ENCODE results near the gene SV2B. TPM values are rescaled to one million over a fixed set of nuclear protein-coding genes. Genes with fewer than 3 reads are reported as not detected.

SV2B gene
- total RNA-seq, 2 donors from 2014 or later: not detected

GRCh38 chr15:91252756-91253155, 152.7 kb downstream of the SV2B start:
- no peak overlapping the region for H3K27ac Mint-ChIP-seq
- no peak for ATAC-seq
- peaks cover 0 to 5% of the 10 kb centered on the region in 2 donors for H3K4me1 Mint-ChIP-seq (ENCODE audit: low read depth in 2 of 2)
- H3K9me3 Mint-ChIP-seq: no peaks in the 10 kb centered on the region
- H3K36me3 Mint-ChIP-seq: no peaks in the 10 kb centered on the region
- peaks cover 23 to 57% of the 10 kb centered on the region in 2 donors for H3K27me3 Mint-ChIP-seq
- no peak for DNase-seq (ENCODE audit: low spot score)
- H3K4me3 Mint-ChIP-seq: no peak overlapping the region

DNA sequence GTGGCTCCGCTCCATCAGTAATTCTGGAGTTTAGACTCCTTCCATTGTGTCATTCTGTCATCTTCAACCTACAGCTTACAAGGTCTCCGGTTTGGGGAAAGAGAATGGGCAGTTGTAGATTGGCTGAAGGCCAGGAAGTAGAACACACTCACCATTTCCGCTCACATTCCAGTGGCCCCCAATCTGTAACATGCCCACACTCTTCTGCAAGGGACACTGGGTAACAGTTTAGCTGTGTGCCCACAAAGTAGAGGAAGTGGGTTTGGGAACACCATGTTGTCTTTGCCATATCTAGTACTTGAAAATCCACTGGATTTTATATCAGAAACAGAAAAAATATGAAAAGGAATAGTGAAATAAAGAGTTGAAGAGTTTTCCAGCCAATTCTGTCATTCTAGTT, 153.5 kb downstream of the SV2B start:
- DNase-seq (ENCODE audit: low spot score) (no peak), ATAC-seq (no peak)
- no peak overlapping the region for H3K27ac Mint-ChIP-seq
- H3K9me3 Mint-ChIP-seq: no peaks in the 10 kb centered on the region
- H3K4me3 Mint-ChIP-seq: no peak overlapping the region
- H3K36me3 Mint-ChIP-seq: no peaks in the 10 kb centered on the region
- H3K4me1 Mint-ChIP-seq (ENCODE audit: low read depth in 2 of 2): peaks cover 0 to 5% of the 10 kb centered on the region in 2 donors
- H3K27me3 Mint-ChIP-seq: peaks cover 23 to 57% of the 10 kb centered on the region in 2 donors

- no peaks in the 10 kb centered on the region for H3K9me3 Mint-ChIP-seq
- no peak overlapping the region for H3K27ac Mint-ChIP-seq
- H3K4me1 Mint-ChIP-seq (ENCODE audit: low read depth in 2 of 2): peaks cover 0 to 5% of the 10 kb centered on the region in 2 donors
- no peak overlapping the region for H3K4me3 Mint-ChIP-seq
- no peaks in the 10 kb centered on the region for H3K36me3 Mint-ChIP-seq
- no peak for DNase-seq (ENCODE audit: low spot score)
- H3K27me3 Mint-ChIP-seq: peaks cover 23 to 48% of the 10 kb centered on the region in 2 donors
- ATAC-seq: no peak
Observed at GRCh38 chr15:91254766-91255165, 154.7 kb downstream of the SV2B start.

DNA sequence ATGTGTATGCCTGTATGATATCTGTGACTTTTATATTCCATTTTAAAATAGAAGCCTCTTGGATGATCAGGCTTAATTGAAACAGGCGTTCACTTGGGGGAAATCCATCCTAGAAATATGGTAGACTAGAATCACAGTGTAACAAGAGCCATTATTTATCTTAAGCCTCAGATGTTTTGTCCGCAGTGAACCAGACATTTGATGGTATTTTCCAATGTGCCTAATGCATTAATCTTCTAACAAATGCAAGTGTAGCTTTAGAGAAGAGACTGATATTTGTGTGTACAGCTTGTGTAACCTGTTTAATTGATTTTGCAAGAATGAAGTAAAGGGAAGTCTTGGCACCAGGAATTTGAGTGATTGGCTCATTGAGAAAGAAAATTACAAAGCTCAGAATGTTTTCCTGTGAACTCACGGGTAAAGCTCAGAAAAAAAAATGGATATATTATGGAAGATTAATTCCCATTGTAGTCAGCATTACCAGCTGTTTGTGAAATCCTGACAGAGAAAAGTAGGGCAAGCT, 155.7 kb downstream of the SV2B start:
- Mint-ChIP-seq H3K27ac (no peak overlapping the region), H3K9me3 (no peaks in the 10 kb centered on the region), H3K4me1 (ENCODE audit: low read depth in 2 of 2) (peaks cover 0 to 5% of the 10 kb centered on the region in 2 donors), H3K4me3 (no peak overlapping the region), H3K36me3 (no peaks in the 10 kb centered on the region), H3K27me3 (peaks cover 23 to 45% of the 10 kb centered on the region in 2 donors)
- ATAC-seq (no peak), DNase-seq (ENCODE audit: low spot score) (no peak)

DNA sequence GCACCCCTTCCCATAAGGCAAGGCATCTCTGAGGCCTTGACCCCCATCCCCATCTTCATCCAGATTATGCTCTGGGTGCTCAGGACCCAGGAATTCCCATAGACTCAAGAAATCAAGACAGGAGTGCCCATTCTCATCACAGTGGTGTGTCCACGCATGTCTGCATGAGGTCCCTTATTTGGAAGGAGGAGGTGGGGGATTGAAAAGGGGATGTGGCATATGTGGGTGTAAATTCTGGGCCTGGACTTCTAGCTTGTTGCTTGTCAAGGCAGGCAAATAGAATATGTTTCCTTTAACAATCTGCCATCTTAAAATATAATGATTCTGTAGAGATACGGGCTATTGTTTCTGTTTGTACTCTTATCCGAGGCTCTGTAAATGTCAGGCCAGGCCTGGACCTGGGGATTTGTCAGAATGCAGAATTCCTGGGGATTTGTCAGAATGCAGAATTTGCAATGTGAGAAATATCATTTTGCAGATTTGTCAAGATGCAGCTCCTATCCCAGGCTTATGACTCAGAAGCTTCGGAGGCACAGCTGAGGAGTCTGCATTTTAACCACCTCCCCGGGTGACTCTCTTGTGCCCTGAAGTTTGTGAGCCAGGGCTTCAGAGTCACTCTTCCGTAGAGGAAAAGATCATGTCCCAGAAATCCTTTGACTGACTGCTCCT, 157.8 kb downstream of the SV2B start:
- H3K27me3 Mint-ChIP-seq: peaks cover 12 to 33% of the 10 kb centered on the region in 2 donors
- ATAC-seq: no peak
- H3K36me3 Mint-ChIP-seq: no peaks in the 10 kb centered on the region
- no peak overlapping the region for H3K27ac Mint-ChIP-seq
- peaks cover 0 to 5% of the 10 kb centered on the region in 2 donors for H3K4me1 Mint-ChIP-seq (ENCODE audit: low read depth in 2 of 2)
- DNase-seq (ENCODE audit: low spot score): no peak
- no peaks in the 10 kb centered on the region for H3K9me3 Mint-ChIP-seq
- no peak overlapping the region for H3K4me3 Mint-ChIP-seq

GRCh38 chr15:91258415-91258759, 158.3 kb downstream of the SV2B start:
- Mint-ChIP-seq H3K36me3 (no peaks in the 10 kb centered on the region), H3K4me1 (ENCODE audit: low read depth in 2 of 2) (peaks cover 0 to 5% of the 10 kb centered on the region in 2 donors), H3K4me3 (no peak overlapping the region), H3K27ac (no peak overlapping the region), H3K9me3 (no peaks in the 10 kb centered on the region), H3K27me3 (peaks cover 12 to 32% of the 10 kb centered on the region in 2 donors)
- ATAC-seq (peak; percentile 43 to 56), DNase-seq (ENCODE audit: low spot score) (no peak)

DNA sequence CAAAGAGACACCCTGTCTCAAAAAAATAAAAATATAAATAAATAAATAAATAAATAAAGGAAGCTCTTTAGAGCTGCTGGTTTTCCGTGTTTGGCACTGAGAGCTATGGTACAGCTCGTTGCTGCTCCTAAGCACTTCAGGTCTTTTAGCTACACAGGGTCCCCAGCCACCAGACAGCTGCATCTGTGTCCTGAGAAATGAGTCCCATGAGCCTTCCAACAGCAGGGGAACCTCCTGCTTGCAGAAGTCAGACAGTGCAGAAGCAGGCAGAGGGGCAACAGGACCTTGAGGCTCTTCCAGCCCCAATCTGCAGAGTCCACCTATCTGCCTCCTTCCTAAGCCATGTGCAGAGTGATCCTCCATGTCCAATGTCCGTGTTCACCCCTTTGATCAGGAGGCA, 159.0 kb downstream of the SV2B start:
- no peaks in the 10 kb centered on the region for H3K36me3 Mint-ChIP-seq
- no peaks in the 10 kb centered on the region for H3K4me1 Mint-ChIP-seq (ENCODE audit: low read depth in 2 of 2)

DNA sequence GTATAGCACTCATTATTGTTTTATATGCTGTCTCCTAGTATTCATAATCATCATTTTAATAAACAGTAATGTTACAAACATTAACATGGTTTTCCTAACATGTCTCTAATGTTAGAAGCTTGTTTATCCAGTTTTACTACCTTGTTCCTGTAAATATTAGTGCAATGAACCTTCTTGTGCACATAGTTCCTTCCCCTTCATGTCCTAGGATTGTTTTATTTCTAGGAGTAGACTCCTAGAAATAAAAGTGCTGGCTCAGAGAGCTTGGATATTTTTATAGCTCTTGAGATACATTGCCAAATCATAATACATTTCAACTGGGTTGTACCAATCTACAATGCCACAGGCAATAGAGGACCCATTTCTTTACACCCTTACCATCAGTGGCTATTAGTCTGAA, 161.3 kb downstream of the SV2B start:
- no peak for DNase-seq (ENCODE audit: low spot score)
- Mint-ChIP-seq H3K27me3 (peaks cover 4 to 17% of the 10 kb centered on the region in 2 donors), H3K4me3 (no peak overlapping the region), H3K9me3 (no peaks in the 10 kb centered on the region), H3K36me3 (no peaks in the 10 kb centered on the region), H3K27ac (no peak overlapping the region), H3K4me1 (ENCODE audit: low read depth in 2 of 2) (no peaks in the 10 kb centered on the region)
- ATAC-seq: no peak

More for the DNA sequence above, 159.0 kb downstream of the SV2B start:
- Mint-ChIP-seq H3K9me3 (no peaks in the 10 kb centered on the region), H3K4me3 (no peak overlapping the region), H3K27ac (no peak overlapping the region), H3K27me3 (peaks cover 12 to 32% of the 10 kb centered on the region in 2 donors)
- no peak for DNase-seq (ENCODE audit: low spot score)
- no peak for ATAC-seq

DNA sequence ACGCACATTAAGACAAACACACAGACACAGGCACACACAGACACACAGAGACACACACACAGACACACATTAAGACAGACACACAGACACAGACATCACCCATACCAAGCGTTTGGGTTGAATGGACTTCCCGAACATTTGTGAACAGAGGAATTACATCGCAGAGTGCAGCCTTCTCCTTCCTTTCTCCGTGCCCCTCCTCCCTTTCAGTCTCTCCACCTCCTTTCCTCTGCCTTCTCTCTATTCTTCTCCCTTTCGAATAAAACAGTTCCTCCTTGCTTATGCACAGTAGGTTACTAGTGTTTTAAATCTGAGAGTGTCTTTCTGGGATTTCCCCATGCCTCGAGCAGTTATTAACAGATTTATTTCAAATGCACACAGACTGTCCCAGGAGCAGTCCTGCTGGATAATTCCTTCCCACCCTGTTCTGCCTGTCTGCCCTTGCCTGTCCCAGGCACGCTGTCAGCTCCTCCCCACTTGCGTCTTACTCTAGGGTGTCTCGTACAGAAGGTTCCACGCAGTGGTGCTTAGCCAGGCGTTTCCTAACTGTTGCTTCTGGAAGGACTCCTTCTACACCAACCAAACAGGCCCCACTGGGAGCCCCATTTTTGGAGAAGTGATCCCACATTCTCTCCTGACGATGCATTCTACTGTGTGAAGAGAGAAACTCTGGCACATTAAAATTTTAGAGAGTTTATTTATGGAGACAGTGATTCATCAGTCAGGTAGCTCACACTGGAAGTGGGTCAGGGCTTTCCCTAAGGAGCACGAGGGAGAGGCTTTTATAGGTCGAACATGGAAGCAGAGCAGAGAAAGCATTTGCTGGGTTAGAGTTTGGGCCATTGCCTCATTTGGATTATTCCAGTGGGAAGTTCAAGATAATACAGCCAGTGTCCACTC, 163.8 kb downstream of the SV2B start:
- Mint-ChIP-seq H3K27me3 (peaks cover 2 to 6% of the 10 kb centered on the region in 2 donors), H3K4me1 (ENCODE audit: low read depth in 2 of 2) (no peaks in the 10 kb centered on the region), H3K9me3 (no peaks in the 10 kb centered on the region), H3K27ac (no peak overlapping the region), H3K4me3 (no peak overlapping the region), H3K36me3 (no peaks in the 10 kb centered on the region)
- no peak for DNase-seq (ENCODE audit: low spot score)
- no peak for ATAC-seq

DNA sequence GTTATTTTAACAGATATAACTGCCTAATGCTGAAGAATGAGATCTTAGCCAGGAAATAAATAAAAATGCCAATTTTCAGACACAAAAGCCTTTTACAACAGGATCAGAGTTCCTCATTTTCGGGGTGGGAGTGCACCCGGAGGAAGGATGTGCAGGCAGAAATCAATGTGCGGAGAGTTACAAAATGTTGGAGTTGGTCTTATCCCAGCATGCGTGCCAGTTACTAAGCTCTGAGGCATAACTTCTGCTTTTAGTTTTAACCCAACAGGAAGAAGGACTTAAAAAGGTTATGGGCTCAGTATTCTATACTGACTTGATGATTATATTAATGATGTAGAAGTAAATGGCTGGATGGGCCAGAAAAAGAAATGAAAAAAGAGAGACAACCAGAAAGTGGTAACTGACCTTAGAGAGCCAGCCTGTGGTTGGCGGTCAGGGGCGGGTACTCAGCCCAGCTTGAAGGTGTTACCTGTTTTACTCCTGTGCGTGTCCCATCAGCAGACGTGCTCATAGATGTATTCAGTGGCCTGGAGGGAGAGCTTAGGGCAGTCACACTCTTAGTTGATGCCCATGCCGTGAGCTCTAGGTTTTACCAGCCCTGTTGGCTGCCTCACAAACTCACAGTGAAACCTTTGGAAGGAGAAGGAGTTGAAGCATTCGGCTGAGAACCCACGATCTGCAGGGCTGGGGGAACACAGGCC, 164.7 kb downstream of the SV2B start:
- Mint-ChIP-seq H3K4me1 (ENCODE audit: low read depth in 2 of 2) (no peaks in the 10 kb centered on the region), H3K27ac (no peak overlapping the region)
- ATAC-seq: no peak

GRCh38 chr15:91265416-91265940, 165.4 kb downstream of the SV2B start:
- H3K4me3 Mint-ChIP-seq: no peak overlapping the region
- DNase-seq (ENCODE audit: low spot score) (no peak), ATAC-seq (no peak)
- H3K4me1 Mint-ChIP-seq (ENCODE audit: low read depth in 2 of 2): no peaks in the 10 kb centered on the region
- H3K9me3 Mint-ChIP-seq: no peaks in the 10 kb centered on the region
- H3K27ac Mint-ChIP-seq: no peak overlapping the region
- peaks cover 12% of the 10 kb centered on the region in 2 donors for H3K27me3 Mint-ChIP-seq
- no peaks in the 10 kb centered on the region for H3K36me3 Mint-ChIP-seq

More for the DNA sequence above, 164.7 kb downstream of the SV2B start:
- no peak overlapping the region for H3K4me3 Mint-ChIP-seq
- no peaks in the 10 kb centered on the region for H3K36me3 Mint-ChIP-seq
- no peak for DNase-seq (ENCODE audit: low spot score)
- H3K9me3 Mint-ChIP-seq: no peaks in the 10 kb centered on the region
- peaks cover 8 to 12% of the 10 kb centered on the region in 2 donors for H3K27me3 Mint-ChIP-seq

- Mint-ChIP-seq H3K4me3 (no peak overlapping the region), H3K27ac (no peak overlapping the region)
- no peak for ATAC-seq
Observed at GRCh38 chr15:91268510-91268909, 168.5 kb downstream of the SV2B start.

DNA sequence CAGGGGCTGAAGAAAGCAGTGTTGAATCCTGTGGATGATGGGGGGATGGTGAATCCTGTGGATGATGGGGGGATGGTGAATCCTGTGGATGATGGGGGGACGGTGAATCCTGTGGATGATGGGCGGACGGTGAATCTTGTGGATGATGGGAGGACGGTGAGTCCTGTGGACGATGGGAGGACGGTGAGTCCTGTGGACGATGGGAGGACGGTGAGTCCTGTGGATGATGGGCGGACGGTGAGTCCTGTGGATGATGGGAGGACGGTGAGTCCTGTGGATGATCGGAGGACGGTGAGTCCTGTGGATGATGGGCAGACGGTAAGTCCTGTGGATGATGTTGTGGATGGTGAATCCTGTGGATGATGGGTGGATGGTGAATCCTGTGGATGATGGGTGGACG, 170.7 kb downstream of the SV2B start:
- H3K36me3 Mint-ChIP-seq: no peaks in the 10 kb centered on the region
- H3K27ac Mint-ChIP-seq: no peak overlapping the region
- H3K27me3 Mint-ChIP-seq: peaks cover 30 to 36% of the 10 kb centered on the region in 2 donors
- peaks cover 0 to 3% of the 10 kb centered on the region in 2 donors for H3K4me1 Mint-ChIP-seq (ENCODE audit: low read depth in 2 of 2)
- H3K9me3 Mint-ChIP-seq: no peaks in the 10 kb centered on the region
- no peak for ATAC-seq
- DNase-seq (ENCODE audit: low spot score): no peak
- no peak overlapping the region for H3K4me3 Mint-ChIP-seq

More at GRCh38 chr15:91268510-91268909, 168.5 kb downstream of the SV2B start:
- DNase-seq (ENCODE audit: low spot score): no peak
- peaks cover 24 to 28% of the 10 kb centered on the region in 2 donors for H3K27me3 Mint-ChIP-seq
- H3K36me3 Mint-ChIP-seq: no peaks in the 10 kb centered on the region
- H3K4me1 Mint-ChIP-seq (ENCODE audit: low read depth in 2 of 2): peaks cover 0 to 3% of the 10 kb centered on the region in 2 donors
- no peaks in the 10 kb centered on the region for H3K9me3 Mint-ChIP-seq

All from natural killer cell treated with Interleukin-12 subunit alpha and Interleukin-12 subunit beta and Interleukin-15 and Interleukin-18, amount 100 ng/mL, for 72 hours (primary cell).